ENCODE data around the gene CPNE8.
"Not testable (repeated sequence)": the region's sequence is repeated elsewhere in the genome, so short reads cannot be mapped to it uniquely, and the experiment has no call there.

CPNE8 gene

GRCh38 chr12:38744041-38744440 is 161.3 kb downstream of the CPNE8 start:
- in situ Hi-C loops (cut with MboI; ENCODE audit: low sequenced_read_pairs), result no loop called here

GRCh38 chr12:38742496-38742895 is 162.9 kb downstream of the CPNE8 start:
- in situ Hi-C loops (cut with MboI; ENCODE audit: low sequenced_read_pairs), result not testable (repeated sequence)

- in situ Hi-C loops (cut with MboI; ENCODE audit: low sequenced_read_pairs), result no loop called here
Observed at GRCh38 chr12:38736821-38737220, 168.6 kb downstream of the CPNE8 start.

- in situ Hi-C loops (cut with MboI; ENCODE audit: low sequenced_read_pairs), result no loop called here
Observed at GRCh38 chr12:38732761-38733160, 172.6 kb downstream of the CPNE8 start.

- in situ Hi-C loops (cut with MboI; ENCODE audit: low sequenced_read_pairs), result no loop called here
Observed at GRCh38 chr12:38728894-38729293, 176.5 kb downstream of the CPNE8 start.

GRCh38 chr12:38721611-38722252 is 183.7 kb downstream of the CPNE8 start:
- in situ Hi-C loops (cut with MboI; ENCODE audit: low sequenced_read_pairs), result no loop called here

GRCh38 chr12:38720661-38721060 is 184.7 kb downstream of the CPNE8 start:
- in situ Hi-C loops (cut with MboI; ENCODE audit: low sequenced_read_pairs), result no loop called here

GRCh38 chr12:38713294-38713693 is 192.1 kb downstream of the CPNE8 start:
- in situ Hi-C loops (cut with MboI; ENCODE audit: low sequenced_read_pairs), result no loop called here

- in situ Hi-C loops (cut with MboI; ENCODE audit: low sequenced_read_pairs), result no loop called here
Observed at GRCh38 chr12:38711054-38711453, 194.3 kb downstream of the CPNE8 start.

- in situ Hi-C loops (cut with MboI; ENCODE audit: low sequenced_read_pairs), result no loop called here
Observed at GRCh38 chr12:38708466-38708865, 196.9 kb downstream of the CPNE8 start.

GRCh38 chr12:38707648-38708047 is 197.7 kb downstream of the CPNE8 start:
- in situ Hi-C loops (cut with MboI; ENCODE audit: low sequenced_read_pairs), result no loop called here

- in situ Hi-C loops (cut with MboI; ENCODE audit: low sequenced_read_pairs), result no loop called here
Observed at GRCh38 chr12:38697289-38697688, 208.1 kb downstream of the CPNE8 start.

GRCh38 chr12:38695057-38695456 is 210.3 kb downstream of the CPNE8 start:
- in situ Hi-C loops (cut with MboI; ENCODE audit: low sequenced_read_pairs), result no loop called here

GRCh38 chr12:38691164-38691563 is 214.2 kb downstream of the CPNE8 start:
- in situ Hi-C loops (cut with MboI; ENCODE audit: low sequenced_read_pairs), result no loop called here

GRCh38 chr12:38690646-38691045 is 214.7 kb downstream of the CPNE8 start:
- in situ Hi-C loops (cut with MboI; ENCODE audit: low sequenced_read_pairs), result no loop called here

- in situ Hi-C loops (cut with MboI; ENCODE audit: low sequenced_read_pairs), result no loop called here
Observed at GRCh38 chr12:38689704-38690103, 215.7 kb downstream of the CPNE8 start.

- in situ Hi-C loops (cut with MboI; ENCODE audit: low sequenced_read_pairs), result no loop called here
Observed at GRCh38 chr12:38689195-38689594, 216.2 kb downstream of the CPNE8 start.

GRCh38 chr12:38682521-38682920 is 222.9 kb downstream of the CPNE8 start:
- in situ Hi-C loops (cut with MboI; ENCODE audit: low sequenced_read_pairs), result no loop called here

- in situ Hi-C loops (cut with MboI; ENCODE audit: low sequenced_read_pairs), result no loop called here
Observed at GRCh38 chr12:38669530-38669929, 235.9 kb downstream of the CPNE8 start.

- in situ Hi-C loops (cut with MboI; ENCODE audit: low sequenced_read_pairs), result no loop called here
Observed at GRCh38 chr12:38669081-38669480, 236.3 kb downstream of the CPNE8 start.

- in situ Hi-C loops (cut with MboI; ENCODE audit: low sequenced_read_pairs), result no loop called here
Observed at GRCh38 chr12:38666425-38666824, 239.0 kb downstream of the CPNE8 start.

GRCh38 chr12:38664661-38665269 is 240.6 kb downstream of the CPNE8 start:
- in situ Hi-C loops (cut with MboI; ENCODE audit: low sequenced_read_pairs), result no loop called here

- in situ Hi-C loops (cut with MboI; ENCODE audit: low sequenced_read_pairs), result no loop called here
Observed at GRCh38 chr12:38662829-38663228, 242.6 kb downstream of the CPNE8 start.
